ENCODE results near the gene APOBEC3C. TPM values are rescaled to one million over a fixed set of nuclear protein-coding genes. Genes with fewer than 3 reads are reported as not detected.
A peak's percentile ranks its signal among the peaks of the same experiment; 100 is the strongest.
"Not testable (repeated sequence)": the region's sequence is repeated elsewhere in the genome, so short reads cannot be mapped to it uniquely, and the experiment has no call there.

The APOBEC3C gene
- total RNA-seq, 1 donor from 2014 or later = 93.1 TPM

GRCh38 chr22:38987171-38987895 lies 26.7 kb upstream of the APOBEC3C start:
- H3K9me3 Mint-ChIP-seq = peaks cover 7% of the 10 kb centered on the region
- peaks cover 56% of the 10 kb centered on the region for H3K4me1 Mint-ChIP-seq (ENCODE audit: low read depth)
- peak overlapping the region; percentile 63 for H3K27ac Mint-ChIP-seq
- peak overlapping the region; percentile 26 for H3K4me3 Mint-ChIP-seq (ENCODE audit: low read depth)
- H3K36me3 Mint-ChIP-seq (ENCODE audit: low read depth) = peaks cover 44% of the 10 kb centered on the region
- intact Hi-C loops (cut with micrococcal nuclease) = no loop called here
- H3K27me3 Mint-ChIP-seq (ENCODE audit: low read depth) = no peaks in the 10 kb centered on the region
- DNase-seq (ENCODE audit: low spot score) = no peak

- Mint-ChIP-seq H3K27ac (peak overlapping the region; percentile 21), H3K4me1 (ENCODE audit: low read depth) (peaks cover 44% of the 10 kb centered on the region)
- intact Hi-C loops (cut with micrococcal nuclease) = no loop called here
These were observed 24.6 kb upstream of the APOBEC3C start for GRCh38 chr22:38989466-38989865.

GRCh38 chr22:38992871-38993371 lies 21.1 kb upstream of the APOBEC3C start:
- peaks cover 20% of the 10 kb centered on the region for H3K4me1 Mint-ChIP-seq (ENCODE audit: low read depth)
- H3K27ac Mint-ChIP-seq; H3K36me3 Mint-ChIP-seq (ENCODE audit: low read depth); intact Hi-C loops (cut with micrococcal nuclease); H3K27me3 Mint-ChIP-seq (ENCODE audit: low read depth); H3K4me3 Mint-ChIP-seq (ENCODE audit: low read depth); DNase-seq (ENCODE audit: low spot score); H3K9me3 Mint-ChIP-seq: not testable (repeated sequence)

More at GRCh38 chr22:38989466-38989865, 24.6 kb upstream of the APOBEC3C start:
- H3K36me3 Mint-ChIP-seq (ENCODE audit: low read depth) = peaks cover 32% of the 10 kb centered on the region
- no peak overlapping the region for H3K4me3 Mint-ChIP-seq (ENCODE audit: low read depth)
- no peak for DNase-seq (ENCODE audit: low spot score)
- peaks cover under 1% of the 10 kb centered on the region for H3K9me3 Mint-ChIP-seq
- H3K27me3 Mint-ChIP-seq (ENCODE audit: low read depth) = no peaks in the 10 kb centered on the region

GRCh38 chr22:38996105-38996504 lies 18.0 kb upstream of the APOBEC3C start:
- no peak overlapping the region for H3K27ac Mint-ChIP-seq
- no peak overlapping the region for H3K4me3 Mint-ChIP-seq (ENCODE audit: low read depth)
- no peak for DNase-seq (ENCODE audit: low spot score)
- intact Hi-C loops (cut with micrococcal nuclease) = no loop called here
- H3K27me3 Mint-ChIP-seq (ENCODE audit: low read depth) = peaks cover 9% of the 10 kb centered on the region
- no peaks in the 10 kb centered on the region for H3K36me3 Mint-ChIP-seq (ENCODE audit: low read depth)
- peaks cover 5% of the 10 kb centered on the region for H3K9me3 Mint-ChIP-seq
- peaks cover 2% of the 10 kb centered on the region for H3K4me1 Mint-ChIP-seq (ENCODE audit: low read depth)

GRCh38 chr22:38997518-38997917 lies 16.5 kb upstream of the APOBEC3C start:
- Mint-ChIP-seq H3K4me3 (ENCODE audit: low read depth) (no peak overlapping the region), H3K27ac (no peak overlapping the region), H3K4me1 (ENCODE audit: low read depth) (peaks cover 2% of the 10 kb centered on the region), H3K27me3 (ENCODE audit: low read depth) (peaks cover 9% of the 10 kb centered on the region), H3K9me3 (peaks cover 5% of the 10 kb centered on the region), H3K36me3 (ENCODE audit: low read depth) (no peaks in the 10 kb centered on the region)
- intact Hi-C loops (cut with micrococcal nuclease) = no loop called here
- no peak for DNase-seq (ENCODE audit: low spot score)

- intact Hi-C loops (cut with micrococcal nuclease) = loop anchor here (1.0 kb wide), 2 partner anchors 30 to 133 kb away; no protein-coding TSS in a partner anchor
- DNase-seq (ENCODE audit: low spot score) = peak; percentile 66
- Mint-ChIP-seq H3K4me1 (ENCODE audit: low read depth) (peaks cover 5% of the 10 kb centered on the region), H3K27ac (no peak overlapping the region), H3K4me3 (ENCODE audit: low read depth) (no peak overlapping the region), H3K9me3 (peaks cover 2% of the 10 kb centered on the region), H3K36me3 (ENCODE audit: low read depth) (no peaks in the 10 kb centered on the region), H3K27me3 (ENCODE audit: low read depth) (peaks cover 10% of the 10 kb centered on the region)
These were observed 10.9 kb upstream of the APOBEC3C start for GRCh38 chr22:39003165-39003638.

GRCh38 chr22:39007177-39007576 lies 6.9 kb upstream of the APOBEC3C start:
- peaks cover 5% of the 10 kb centered on the region for H3K4me1 Mint-ChIP-seq (ENCODE audit: low read depth)
- H3K27me3 Mint-ChIP-seq (ENCODE audit: low read depth) = peaks cover 3% of the 10 kb centered on the region
- H3K36me3 Mint-ChIP-seq (ENCODE audit: low read depth) = no peaks in the 10 kb centered on the region
- intact Hi-C loops (cut with micrococcal nuclease) = no loop called here
- DNase-seq (ENCODE audit: low spot score) = no peak
- no peaks in the 10 kb centered on the region for H3K9me3 Mint-ChIP-seq
- H3K4me3 Mint-ChIP-seq (ENCODE audit: low read depth) = no peak overlapping the region
- H3K27ac Mint-ChIP-seq = no peak overlapping the region

- H3K36me3 Mint-ChIP-seq (ENCODE audit: low read depth); intact Hi-C loops (cut with micrococcal nuclease); DNase-seq (ENCODE audit: low spot score); H3K27ac Mint-ChIP-seq; H3K27me3 Mint-ChIP-seq (ENCODE audit: low read depth); H3K9me3 Mint-ChIP-seq; H3K4me3 Mint-ChIP-seq (ENCODE audit: low read depth); H3K4me1 Mint-ChIP-seq (ENCODE audit: low read depth): not testable (repeated sequence)
These were observed 5.7 kb upstream of the APOBEC3C start for GRCh38 chr22:39008271-39008850.

- H3K9me3 Mint-ChIP-seq = no peaks in the 10 kb centered on the region
- no peaks in the 10 kb centered on the region for H3K27me3 Mint-ChIP-seq (ENCODE audit: low read depth)
- intact Hi-C loops (cut with micrococcal nuclease) = loop anchor here (5.0 kb wide), 1 partner anchor 81 kb away; no protein-coding TSS in a partner anchor
- H3K4me1 Mint-ChIP-seq (ENCODE audit: low read depth) = peaks cover 12% of the 10 kb centered on the region
- H3K27ac Mint-ChIP-seq = no peak overlapping the region
- DNase-seq (ENCODE audit: low spot score) = no peak
- no peak overlapping the region for H3K4me3 Mint-ChIP-seq (ENCODE audit: low read depth)
- H3K36me3 Mint-ChIP-seq (ENCODE audit: low read depth) = peaks cover 8% of the 10 kb centered on the region
These were observed 3.1 kb upstream of the APOBEC3C start for GRCh38 chr22:39010946-39011345.

- H3K36me3 Mint-ChIP-seq (ENCODE audit: low read depth) = peaks cover 17% of the 10 kb centered on the region
- H3K27ac Mint-ChIP-seq = no peak overlapping the region
- DNase-seq (ENCODE audit: low spot score) = no peak
- peak overlapping the region; percentile 14 for H3K4me3 Mint-ChIP-seq (ENCODE audit: low read depth)
- H3K4me1 Mint-ChIP-seq (ENCODE audit: low read depth) = peaks cover 16% of the 10 kb centered on the region
- H3K9me3 Mint-ChIP-seq = no peaks in the 10 kb centered on the region
- no peaks in the 10 kb centered on the region for H3K27me3 Mint-ChIP-seq (ENCODE audit: low read depth)
- intact Hi-C loops (cut with micrococcal nuclease) = loop anchor here (5.0 kb wide), 1 partner anchor 79 kb away; no protein-coding TSS in a partner anchor
These were observed 1.2 kb upstream of the APOBEC3C start for GRCh38 chr22:39012533-39013511.

- Mint-ChIP-seq H3K4me3 (ENCODE audit: low read depth) (peak overlapping the region; percentile 92), H3K4me1 (ENCODE audit: low read depth) (peaks cover 19% of the 10 kb centered on the region), H3K36me3 (ENCODE audit: low read depth) (peaks cover 21% of the 10 kb centered on the region), H3K27ac (peak overlapping the region; percentile 98)
- not testable (repeated sequence) for H3K9me3 Mint-ChIP-seq; DNase-seq (ENCODE audit: low spot score); H3K27me3 Mint-ChIP-seq (ENCODE audit: low read depth)
- intact Hi-C loops (cut with micrococcal nuclease) = loop anchor here (5.0 kb wide), 1 partner anchor 79 kb away; no protein-coding TSS in a partner anchor
These were observed 506 bp upstream of the APOBEC3C start for GRCh38 chr22:39013561-39013941.

GRCh38 chr22:39014723-39015121 lies 665 bp downstream of the APOBEC3C start:
- H3K27me3 Mint-ChIP-seq (ENCODE audit: low read depth); H3K9me3 Mint-ChIP-seq; DNase-seq (ENCODE audit: low spot score): not testable (repeated sequence)
- Mint-ChIP-seq H3K27ac (peak overlapping the region; percentile 98), H3K4me3 (ENCODE audit: low read depth) (peak overlapping the region; percentile 92), H3K36me3 (ENCODE audit: low read depth) (peaks cover 22% of the 10 kb centered on the region), H3K4me1 (ENCODE audit: low read depth) (peaks cover 21% of the 10 kb centered on the region)
- intact Hi-C loops (cut with micrococcal nuclease) = loop anchor here (2.0 to 5.0 kb wide), 2 partner anchors 78 to 102 kb away; no protein-coding TSS in a partner anchor
